NCI-H460 (cell line): ENCODE measurements around the gene TMEM222. TPM values are rescaled to one million over a fixed set of nuclear protein-coding genes. Genes with fewer than 3 reads are reported as not detected.

ENCODE experiments used
- DNase-seq: peaks from one replicate; pipeline ENCODE4 v3.0.0-alpha.2; 2016; ENCODE audit warnings: low read depth; ENCODE audit errors: extremely low read depth
- total RNA-seq: library from RNA; depleted of rRNA; stranded (reverse); fragments of >200 nt; shearing (Covaris generic); gene quantifications from 2 replicates; pipeline ENCODE4 v1.2.3, GENCODE V29; 2014

Gene TMEM222
- total RNA-seq, 1 experiment from 2014 or later = 17.2 TPM

DNA sequence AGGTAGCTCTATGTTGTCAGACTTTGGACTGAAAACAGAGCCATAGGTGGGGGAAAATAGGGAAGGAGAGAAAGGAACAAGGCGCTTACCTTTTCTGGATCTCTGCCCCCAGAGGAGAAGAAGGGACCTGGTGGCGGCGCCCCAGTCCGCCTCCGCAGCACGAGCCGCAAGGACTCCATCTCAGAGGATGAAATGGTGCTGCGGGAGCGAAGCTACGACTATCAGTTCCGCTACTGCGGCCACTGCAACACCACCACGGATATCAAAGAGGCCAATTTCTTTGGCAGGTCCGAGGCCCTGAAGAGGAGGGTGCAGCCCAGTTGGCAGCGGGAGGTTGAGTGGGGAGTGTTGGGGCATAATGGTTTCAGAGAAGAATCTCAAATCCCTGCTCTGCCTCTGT lies 18.5 kb upstream of the TMEM222 start:
- no peak for DNase-seq

DNA sequence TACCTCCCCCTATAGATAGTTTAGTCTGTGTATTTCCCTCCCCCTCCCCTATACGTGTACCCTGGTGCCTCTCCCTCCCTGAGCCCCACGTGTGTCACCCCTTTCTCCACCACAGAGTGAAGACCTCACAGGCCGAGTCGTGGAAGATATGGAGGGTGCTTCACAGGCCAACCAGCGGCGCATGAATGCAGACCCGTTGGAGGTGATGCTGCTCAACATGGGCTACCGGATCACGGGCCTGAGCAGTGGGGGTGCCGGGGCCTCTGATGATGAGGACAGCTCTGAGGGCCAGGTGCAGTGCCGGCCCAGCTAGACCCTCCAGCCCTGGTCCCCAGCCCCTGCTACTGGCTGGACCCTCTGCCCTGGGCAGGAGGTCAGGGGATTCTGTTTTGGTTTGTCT lies 15.9 kb upstream of the TMEM222 start:
- no peak for DNase-seq

DNA sequence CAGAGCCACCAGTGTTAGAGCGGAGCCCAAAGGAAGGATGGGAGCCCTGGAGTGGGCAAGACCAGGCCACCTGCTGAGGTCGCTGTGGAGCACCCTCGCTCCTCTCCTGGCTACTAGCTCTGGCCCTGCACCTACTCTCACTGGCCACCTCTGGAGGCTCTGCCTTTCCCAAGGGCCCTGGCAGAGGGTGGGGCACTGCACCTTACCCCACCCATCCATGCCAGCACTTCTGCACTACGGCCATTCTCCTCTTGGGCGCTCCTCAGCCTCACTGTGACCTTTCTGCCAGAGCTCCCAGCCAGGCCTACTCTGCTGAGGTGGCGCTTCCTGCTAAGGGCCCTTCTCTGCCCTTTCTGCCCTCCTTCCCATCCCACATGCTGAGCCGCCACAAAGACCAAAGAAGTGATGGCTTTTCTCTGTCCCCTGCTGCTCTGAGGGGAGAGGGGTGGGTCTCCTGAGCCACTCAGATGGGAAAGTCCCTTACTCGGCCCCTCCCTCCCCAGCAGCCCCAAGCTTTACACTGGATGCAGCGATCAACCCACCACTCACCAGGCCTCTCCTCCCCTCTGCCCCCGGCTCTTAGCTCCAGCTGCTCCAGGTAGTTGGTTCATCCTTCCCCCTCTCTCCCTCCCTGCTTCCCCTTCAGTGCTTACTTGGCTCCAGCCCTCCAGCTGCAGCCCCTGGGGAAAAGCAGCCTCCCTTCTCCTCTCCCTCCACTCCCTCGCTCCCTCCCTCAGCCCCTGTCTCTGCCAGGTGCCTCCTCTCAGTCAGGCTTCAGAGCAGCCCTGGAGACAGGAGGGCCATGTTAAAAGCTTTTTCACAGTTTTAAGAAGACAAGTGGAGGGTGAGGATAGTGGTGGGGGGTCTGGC lies 14.8 kb upstream of the TMEM222 start:
- no peak for DNase-seq

DNA sequence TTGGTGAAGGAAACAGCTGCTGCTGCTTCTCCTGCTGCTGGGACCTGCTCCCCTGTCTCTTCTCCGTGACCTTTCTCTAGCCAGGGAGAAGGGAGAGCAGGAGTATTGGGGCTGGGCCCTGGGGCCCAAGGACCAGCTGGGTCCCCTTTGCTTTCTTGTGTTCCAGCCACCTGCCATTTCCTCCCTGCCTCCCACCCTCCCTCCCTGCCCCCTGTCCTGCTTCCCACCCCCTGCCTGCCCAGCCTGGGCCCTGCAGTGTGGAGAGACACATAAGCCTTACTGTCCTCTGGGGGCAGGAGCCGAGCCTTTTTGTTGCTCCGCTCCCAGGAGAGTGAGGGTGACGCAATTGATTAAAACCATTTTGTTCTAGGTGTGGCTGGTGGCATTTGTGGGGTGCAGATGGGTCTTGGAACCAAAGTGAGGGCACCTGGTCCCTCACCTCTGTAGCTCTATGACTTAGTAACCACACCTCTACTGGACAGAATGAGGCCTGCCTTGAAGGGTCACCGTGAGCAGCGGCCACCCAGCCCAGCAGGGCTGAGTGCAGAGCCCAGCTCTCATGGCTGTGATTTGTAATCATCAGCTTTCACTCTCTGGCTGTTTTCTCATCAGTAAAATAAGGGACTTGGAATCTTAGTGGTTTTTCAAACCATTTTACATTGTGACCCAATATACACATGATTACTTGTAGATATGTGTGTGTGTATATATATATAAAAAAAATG lies 13.9 kb upstream of the TMEM222 start:
- DNase-seq = no peak

DNA sequence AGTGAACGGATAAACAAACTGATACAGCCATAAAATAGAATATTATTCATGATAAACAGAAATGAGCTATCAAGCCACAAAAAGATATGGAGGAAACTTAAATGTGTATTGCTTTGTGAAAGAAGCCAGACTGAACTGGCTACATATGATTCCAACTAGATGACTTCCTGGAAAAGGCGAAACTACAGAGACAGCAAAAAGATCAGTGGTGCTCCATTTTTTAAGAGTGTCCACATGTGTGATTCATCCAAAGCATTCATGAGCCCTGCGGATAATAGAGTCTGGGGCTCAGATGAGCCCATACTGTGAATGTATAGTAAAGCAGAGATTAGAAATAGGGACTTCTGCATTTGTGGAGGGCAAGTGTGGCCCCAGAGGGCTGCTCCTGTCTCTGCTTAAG lies 7.8 kb upstream of the TMEM222 start:
- no peak for DNase-seq

DNA sequence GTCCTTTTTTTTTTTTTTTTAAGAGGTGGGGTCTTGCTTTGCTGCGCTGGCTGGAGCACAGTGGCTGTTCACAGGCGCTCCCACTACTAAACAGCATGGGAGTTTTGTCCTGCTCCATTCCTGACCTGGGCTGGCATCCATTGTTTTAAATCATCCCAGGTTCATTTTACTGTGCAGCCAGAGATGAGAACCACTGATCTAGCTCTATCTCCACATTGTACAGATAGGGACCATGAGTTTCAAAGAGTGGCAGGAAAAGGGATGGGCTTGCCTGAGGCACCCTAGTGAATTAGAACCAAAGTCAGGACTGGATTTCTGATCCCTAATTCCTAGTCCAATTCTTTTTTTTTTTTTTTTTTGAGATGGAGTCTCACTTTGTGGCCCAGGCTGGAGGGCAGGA lies 7.2 kb upstream of the TMEM222 start:
- no peak for DNase-seq

DNA sequence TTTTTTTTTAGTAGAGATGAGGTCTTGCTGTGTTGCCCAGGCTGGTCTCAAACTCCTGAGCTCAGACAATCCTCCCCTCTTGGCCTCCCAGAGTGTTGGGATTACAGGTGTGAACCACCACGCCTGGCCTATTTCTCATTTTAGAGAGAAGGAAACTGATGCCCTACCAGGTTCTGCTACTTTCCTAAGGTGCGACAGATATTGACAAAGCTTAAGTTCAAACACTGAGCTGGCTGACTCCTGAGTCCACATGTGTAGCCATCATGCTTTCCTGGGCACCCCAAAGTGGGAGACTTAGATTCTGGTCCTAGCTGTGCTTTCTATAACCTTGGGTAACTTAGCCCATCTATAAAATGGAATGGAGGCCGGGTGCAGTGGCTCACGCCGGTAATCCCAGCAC lies 5.1 kb upstream of the TMEM222 start:
- DNase-seq = no peak

DNA sequence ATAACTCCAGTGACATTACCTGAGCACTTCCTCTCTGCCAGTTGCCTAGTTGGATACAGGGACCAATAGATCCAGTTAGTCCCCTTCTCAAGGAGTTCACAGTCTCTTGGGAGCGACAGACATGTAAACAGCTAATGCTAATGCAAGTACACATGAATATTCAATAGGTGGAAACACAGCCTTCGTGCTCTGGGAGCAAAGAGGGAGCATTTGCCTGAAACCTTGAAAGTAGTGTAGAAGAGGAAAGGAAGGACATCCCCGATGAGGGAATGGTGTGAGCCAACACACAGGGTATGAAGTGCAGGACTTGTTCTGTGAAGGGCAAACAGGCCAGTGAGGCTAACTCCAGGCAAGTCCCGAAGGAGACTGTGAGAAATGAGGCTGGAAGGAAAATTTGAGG lies 3.8 kb upstream of the TMEM222 start:
- no peak for DNase-seq

DNA sequence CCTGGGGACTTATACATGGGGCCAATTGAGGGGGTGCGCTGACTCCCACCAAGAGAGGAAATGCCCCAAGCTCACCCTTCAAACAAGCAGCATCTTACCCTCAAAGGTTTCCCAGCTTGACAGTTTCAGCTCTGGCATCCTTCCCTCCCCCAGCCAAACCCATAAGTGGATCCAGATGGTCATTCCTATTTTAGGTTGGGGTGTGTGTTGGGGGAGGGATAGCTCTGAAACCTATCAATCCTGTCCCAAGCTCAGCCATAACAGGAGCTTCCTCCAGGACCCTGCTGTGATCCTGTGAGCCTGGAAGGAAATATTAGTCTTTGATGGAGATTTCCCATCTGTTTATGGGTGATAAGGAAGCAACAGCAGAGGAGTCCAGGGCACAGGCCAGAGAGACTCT lies 3.4 kb upstream of the TMEM222 start:
- no peak for DNase-seq

DNA sequence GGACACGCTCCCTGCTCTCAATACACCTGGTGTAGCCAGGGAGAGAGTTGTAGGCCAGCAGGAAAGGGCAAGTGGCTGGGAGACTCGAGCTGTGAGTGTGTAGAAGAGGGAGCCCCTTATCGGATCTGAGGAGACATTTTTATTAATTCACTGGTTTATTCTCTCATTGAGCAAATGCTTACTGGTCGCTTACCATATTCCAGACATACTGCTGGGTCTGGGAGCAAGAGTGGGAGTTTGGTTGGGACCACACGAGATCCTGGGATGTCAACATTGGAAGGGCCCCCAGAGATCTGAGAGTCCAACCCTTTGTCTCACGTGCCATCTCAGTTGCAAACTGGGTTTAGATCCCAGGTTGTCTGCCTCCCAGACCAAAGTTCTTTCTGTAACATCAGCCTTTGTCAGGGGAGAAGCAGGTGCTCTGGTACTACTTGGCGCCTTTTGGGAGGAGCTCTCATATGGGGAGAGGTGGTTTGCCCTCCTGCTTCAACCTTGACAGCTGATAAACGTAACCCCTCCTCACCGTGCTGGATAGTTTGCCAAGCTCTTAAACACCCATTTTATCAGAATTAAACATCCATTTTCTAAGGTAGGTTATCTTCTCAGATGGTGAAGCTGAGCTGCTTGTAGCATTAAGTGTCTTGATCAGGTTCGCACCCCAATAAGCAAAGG lies 742 bp downstream of the TMEM222 start:
- no peak for DNase-seq

DNA sequence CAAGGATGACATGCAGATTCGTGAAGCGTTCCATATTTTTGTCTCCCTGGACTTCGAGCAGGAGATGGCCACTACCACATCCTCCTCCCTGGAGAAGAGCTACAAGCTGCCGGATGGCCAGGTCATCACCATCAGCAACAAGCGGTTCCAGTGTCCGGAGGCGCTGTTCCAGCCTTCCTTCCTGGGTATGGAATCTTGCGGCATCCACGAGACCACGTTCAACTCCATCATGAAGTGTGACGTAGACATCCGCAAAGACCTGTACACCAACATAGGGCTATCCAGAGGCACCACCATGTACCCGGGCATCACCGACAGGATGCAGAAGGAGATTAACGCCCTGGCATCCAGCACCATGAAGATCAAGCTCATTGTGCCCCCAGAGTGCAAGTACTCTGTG lies 3.3 kb downstream of the TMEM222 start:
- no peak for DNase-seq

DNA sequence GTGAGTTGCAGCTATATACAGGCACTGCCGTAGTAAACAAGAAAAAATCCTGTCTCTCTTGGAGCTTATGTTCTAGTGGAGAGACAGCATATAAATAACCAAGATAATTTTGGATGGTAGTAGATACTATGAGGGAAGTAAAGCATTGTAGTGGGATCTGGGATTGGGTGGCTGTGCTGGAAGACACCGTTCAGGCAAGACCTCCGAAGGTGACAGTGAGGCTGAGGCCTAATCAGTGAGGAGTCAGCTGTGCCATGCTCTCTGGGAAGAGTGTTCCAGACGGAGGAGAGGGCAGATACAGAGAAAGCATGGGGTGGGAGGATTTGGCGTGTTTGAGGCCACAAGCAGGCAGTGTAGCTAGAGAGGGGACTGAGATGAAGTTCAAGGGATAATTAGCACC lies 6.0 kb downstream of the TMEM222 start:
- no peak for DNase-seq

DNA sequence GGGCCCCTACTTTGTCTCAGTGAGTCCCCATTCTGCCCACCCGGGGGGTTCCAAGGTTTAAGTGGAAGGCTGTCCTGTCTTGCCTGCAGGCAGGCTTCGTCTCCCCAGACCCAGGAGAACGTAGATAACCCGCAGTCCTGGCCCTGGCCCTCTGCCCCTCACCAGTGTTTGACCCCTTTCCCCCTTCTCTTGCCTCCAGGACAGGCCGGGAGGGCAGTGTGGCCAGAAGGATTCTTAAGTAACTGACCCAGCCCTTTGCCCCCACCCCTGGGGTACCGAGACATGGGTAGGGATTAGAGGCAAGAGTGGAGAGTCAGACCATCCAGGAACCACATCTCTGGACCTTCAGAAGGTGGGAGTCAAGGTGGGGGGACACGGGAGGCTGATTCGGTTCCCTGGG lies 8.8 kb downstream of the TMEM222 start:
- no peak for DNase-seq

DNA sequence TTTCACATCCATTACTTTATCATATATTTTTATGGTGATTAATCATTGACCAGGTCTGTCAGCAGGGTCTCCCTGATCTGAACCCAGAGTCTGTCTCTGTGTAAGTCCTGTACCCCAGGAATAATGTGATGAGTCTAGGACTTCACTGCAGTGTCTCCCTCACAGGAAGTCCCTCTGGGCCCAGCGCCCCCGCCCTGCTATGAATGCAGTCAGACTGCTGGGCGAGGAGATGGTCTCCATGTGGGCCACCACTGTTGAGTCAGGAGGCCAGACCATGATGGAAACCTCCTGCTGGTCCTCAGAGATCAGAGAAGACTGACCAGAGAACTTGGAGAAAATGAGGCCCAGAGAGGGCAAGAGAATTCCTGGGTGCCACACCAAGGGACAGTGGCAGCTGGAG lies 9.5 kb downstream of the TMEM222 start:
- no peak for DNase-seq

DNA sequence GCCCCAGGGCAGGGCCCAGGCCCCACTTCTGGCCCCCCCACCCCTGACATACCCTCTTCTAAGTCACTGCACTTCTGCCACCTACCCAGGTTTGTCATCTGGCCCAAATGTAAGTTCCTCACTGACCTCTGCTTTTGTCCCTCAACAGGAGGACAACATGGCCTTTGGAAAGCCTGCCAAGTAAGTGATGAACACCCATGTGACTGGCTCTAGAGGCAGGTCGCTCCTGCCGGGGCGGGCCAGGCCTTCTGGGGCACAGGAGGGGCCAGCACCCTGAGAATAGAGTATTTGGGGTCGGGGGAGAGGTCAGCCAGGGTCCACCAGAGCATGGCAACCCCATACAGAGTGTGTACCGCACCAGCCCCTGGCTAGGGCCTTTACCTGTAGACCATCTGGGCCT lies 10.0 kb downstream of the TMEM222 start:
- no peak for DNase-seq

DNA sequence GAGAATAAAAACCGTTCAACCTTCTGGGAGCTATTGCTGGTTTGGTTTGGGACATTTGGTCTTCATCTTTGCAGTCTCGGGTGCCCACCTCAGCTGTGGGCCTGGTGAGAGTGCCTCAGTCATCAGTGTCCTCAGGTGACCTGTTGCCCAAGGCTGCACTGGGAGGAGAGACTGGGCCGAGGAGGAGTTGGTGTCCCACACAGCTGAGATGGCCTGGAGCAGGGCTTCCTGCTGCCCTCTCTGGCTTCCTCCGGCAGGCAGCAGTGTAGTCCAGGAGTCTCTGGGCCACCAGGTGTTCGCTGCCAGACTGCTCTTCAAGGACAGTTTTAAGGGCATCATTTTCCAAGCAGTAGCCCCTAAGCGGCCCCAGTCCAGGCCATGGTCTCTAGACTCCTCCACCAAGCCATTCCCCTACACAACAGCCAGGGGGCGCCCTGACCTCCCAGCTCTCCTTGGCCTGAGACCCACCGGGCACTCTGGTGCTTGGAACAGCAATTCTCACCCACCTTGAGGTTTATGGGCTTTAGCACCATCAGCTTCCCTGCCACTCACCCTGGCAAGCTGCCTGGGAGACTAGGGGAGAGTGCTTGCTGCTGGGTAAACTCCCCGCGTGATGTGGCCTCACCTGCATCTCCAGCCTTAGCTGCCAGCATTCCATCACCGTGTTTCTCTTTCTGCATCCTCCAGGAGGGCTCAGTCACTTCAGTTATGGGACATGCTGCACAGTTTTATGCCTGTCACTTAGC lies 10.7 kb downstream of the TMEM222 start:
- no peak for DNase-seq

DNA sequence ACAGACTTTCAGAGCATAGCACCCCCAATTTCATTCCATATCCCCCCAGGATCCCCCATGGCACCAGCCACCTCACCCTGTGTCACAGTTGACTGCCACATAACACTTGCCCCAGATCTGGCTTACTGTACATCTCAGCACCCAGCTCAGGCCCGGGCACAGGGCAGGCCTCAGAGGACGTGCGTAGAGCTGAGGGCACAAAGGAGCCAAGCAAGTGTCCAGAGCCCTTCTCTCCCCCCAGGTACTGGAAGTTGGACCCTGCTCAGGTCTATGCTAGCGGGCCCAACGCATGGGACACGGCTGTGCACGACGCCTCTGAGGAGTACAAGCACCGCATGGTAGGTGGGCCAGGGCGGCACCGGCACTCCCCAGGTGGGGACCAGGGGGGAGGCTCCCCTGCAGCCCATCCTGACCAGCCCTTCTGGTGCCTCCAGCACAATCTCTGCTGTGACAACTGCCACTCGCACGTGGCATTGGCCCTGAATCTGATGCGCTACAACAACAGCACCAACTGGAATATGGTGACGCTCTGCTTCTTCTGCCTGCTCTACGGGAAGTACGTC lies 11.8 kb downstream of the TMEM222 start:
- DNase-seq = no peak

DNA sequence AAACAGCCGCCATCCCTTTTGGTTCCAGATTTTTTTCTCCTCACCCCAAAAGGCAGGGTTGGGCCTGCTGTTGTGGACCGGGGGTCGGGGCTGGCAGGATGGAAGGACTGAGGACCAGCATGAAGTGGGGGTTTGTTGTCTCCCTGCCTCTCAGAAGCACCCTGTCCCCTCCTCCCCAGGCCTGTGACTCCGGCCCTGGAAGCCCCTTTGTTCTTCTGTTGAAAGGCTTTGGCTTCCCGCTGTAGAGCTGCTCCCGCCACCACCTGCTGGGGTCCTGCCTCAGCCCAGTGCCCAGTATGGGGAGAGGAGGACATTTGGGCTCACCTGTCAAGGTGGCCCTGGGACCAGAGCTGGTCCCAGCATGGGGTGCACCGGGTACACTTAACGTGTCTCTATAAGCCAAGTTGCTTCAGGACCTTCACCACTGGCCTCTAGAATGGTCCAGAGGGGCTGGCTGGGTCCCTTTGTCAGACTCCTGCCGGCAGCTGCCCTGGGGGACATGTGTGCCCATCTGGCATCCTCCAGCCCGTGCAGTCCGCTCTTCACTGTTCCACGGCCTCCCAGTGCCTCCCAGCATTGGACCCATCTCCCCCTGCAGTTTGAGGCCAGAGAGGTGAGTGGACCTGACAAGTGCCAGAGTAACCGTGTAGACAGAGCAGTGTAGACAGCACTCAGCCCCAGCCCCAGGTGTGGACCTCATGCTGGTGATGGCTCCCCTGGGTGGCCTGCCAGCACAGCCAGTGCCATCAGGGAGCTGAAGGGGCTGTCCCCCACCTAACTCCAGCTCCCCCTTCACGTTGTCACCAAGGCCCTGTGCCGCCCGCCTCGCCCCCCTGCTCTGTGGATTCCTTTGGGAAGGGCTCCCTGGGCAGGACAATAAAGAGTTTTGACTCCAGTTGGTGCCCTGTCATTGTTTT lies 13.8 kb downstream of the TMEM222 start:
- no peak for DNase-seq

DNA sequence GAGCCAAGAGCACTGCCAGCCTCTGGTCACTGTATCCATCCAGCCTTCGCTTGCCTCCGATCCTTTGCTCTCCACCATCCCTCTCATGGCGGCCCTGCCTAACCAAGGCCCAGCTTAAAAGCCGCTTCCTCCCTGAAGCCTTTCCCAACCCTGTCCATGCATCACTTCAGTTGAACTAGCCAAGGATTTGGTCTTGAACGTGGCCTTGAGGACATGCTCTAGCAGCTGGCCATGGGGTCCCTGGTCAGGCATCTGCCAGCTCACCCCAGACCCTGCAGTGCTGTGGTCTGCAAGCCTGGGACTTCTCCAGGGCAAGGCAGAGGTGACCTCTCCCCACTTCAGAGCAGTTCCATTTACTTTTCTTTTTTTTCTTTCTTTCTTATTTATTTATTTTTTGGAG lies 14.8 kb downstream of the TMEM222 start:
- no peak for DNase-seq

DNA sequence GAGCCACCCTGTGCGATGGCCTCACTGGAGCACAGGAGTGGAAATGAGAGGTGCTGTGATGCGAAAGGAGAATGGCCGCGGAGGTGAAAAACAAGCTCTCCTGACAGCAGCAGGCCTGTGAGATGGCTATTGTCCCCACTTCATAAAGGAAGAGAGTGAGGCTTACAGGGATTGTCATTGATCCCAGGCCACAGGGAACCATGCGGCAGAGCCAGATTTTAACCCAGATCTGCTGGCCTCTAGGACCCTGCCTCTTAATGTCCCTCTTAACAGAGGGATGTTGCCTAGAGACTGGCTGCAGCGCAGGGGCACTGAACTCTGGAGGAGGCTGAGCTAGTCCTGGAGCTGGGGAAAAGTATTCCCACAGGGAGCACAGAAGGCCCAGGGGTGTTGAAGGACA lies 16.8 kb downstream of the TMEM222 start:
- DNase-seq = no peak
